NB4 (cell line): Measurements from ENCODE around the gene SLX4.

Experiments
- DNase-seq: peaks from one replicate; pipeline ENCODE4 v3.0.0; 2010; ENCODE audit warnings: low read depth
- H3K4me3 ChIP-seq: one replicate; pipeline ENCODE4 v1.5.1; 2011; ENCODE audit warnings: mild to moderate bottlenecking, low read depth, low read length, moderate library complexity
- MYC ChIP-seq: IDR thresholded peaks from 2 replicates; pipeline ENCODE4 v1.6.1; 2011; ENCODE audit warnings: low read depth, low read length
- POLR2A ChIP-seq: IDR thresholded peaks from 2 replicates; pipeline ENCODE4 v1.6.1; 2011; ENCODE audit warnings: mild to moderate bottlenecking; ENCODE audit not compliant: insufficient read length; ENCODE audit errors: extremely low read depth
- TF ChIP-seq, protein P1 (sequence below): IDR thresholded peaks from 2 replicates; pipeline ENCODE4 v1.6.1; 2011; ENCODE audit warnings: low read depth, low read length
- TF ChIP-seq, protein P2 (sequence below): IDR thresholded peaks from one replicate; pipeline ENCODE4 v1.5.1; 2012; ENCODE audit warnings: low read depth, low read length

SLX4 gene

DNA sequence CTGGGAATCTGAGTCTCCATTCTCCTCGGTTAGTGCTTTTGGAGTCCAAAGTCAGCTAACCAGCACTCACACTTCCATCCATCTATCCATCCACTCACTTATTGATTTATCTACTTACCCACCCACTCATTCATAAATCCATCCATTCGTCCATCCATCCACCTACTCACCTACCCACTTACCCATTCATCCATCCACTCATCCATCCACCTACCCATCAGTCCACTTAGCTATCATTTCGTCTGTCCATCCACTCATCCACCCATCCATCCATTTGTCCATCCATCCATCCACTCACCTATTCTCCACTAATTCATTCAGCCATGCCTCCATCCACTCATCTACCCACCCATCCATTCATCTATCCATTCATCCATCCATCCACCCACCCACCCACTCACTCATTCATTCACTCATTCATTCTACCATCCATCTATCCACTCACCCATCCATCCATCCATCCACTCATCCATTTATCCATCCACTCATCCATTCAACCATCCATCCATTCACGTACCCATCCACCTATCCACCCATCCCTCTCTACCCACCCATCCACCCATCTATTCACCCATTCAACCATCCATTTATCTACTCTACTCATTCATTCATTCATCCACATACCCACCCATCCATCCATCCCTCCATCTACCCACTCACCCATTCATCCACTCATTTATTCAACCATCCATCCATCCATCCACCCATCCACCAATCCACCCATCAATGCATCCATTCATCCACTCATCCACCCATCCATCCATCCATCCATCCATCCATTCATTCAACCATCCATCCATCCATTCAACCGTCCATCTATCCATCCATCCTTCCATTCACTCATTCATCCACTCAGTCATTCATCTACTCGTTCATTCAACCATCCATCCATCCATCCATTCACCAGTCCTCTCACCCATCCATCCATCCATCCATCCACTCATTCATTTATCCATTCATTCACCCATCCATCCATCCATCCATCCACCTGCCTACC is 60.3 kb downstream of the SLX4 start:
- no peak overlapping the region for H3K4me3 ChIP-seq
- no peak for TF ChIP-seq POLR2A
- no peak for TF ChIP-seq MYC
- TF ChIP-seq, protein P1, sequence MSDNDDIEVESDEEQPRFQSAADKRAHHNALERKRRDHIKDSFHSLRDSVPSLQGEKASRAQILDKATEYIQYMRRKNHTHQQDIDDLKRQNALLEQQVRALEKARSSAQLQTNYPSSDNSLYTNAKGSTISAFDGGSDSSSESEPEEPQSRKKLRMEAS: no peak
- TF ChIP-seq, protein P2, sequence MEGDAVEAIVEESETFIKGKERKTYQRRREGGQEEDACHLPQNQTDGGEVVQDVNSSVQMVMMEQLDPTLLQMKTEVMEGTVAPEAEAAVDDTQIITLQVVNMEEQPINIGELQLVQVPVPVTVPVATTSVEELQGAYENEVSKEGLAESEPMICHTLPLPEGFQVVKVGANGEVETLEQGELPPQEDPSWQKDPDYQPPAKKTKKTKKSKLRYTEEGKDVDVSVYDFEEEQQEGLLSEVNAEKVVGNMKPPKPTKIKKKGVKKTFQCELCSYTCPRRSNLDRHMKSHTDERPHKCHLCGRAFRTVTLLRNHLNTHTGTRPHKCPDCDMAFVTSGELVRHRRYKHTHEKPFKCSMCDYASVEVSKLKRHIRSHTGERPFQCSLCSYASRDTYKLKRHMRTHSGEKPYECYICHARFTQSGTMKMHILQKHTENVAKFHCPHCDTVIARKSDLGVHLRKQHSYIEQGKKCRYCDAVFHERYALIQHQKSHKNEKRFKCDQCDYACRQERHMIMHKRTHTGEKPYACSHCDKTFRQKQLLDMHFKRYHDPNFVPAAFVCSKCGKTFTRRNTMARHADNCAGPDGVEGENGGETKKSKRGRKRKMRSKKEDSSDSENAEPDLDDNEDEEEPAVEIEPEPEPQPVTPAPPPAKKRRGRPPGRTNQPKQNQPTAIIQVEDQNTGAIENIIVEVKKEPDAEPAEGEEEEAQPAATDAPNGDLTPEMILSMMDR: no peak
- no peak for DNase-seq

GRCh38 chr16:3549906-3550305 is 61.5 kb downstream of the SLX4 start:
- DNase-seq: no peak
- no peak overlapping the region for H3K4me3 ChIP-seq
- TF ChIP-seq, protein P2: no peak
- TF ChIP-seq, protein P1: no peak
- no peak for TF ChIP-seq POLR2A
- TF ChIP-seq MYC: no peak

DNA sequence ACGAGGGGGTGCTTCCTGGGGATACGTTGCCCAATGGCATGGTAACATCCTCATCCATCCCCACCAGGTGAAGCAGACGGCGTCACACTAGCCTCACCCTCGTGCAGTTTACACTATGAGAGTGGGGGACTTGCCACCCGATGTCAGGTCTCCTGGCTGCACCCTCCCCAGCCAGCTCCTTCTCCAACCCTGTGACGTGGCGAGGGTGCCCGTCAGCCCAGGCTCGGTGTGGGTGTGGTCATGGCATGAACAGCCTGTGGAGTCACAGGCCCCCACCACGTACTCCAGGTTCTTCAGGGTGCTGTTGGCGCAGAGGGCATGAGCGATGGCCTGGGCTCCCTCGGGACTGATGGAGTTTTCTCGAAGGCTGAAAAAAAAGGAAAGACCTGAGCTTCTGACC is 62.5 kb downstream of the SLX4 start:
- DNase-seq: no peak
- no peak overlapping the region for H3K4me3 ChIP-seq
- TF ChIP-seq, protein P2: no peak
- TF ChIP-seq, protein P1: no peak
- no peak for TF ChIP-seq MYC
- TF ChIP-seq POLR2A: no peak

- no peak overlapping the region for H3K4me3 ChIP-seq
- DNase-seq: no peak
- TF ChIP-seq, protein P1: no peak
- TF ChIP-seq MYC (no peak), POLR2A (no peak)
- TF ChIP-seq, protein P2: no peak
Measured at GRCh38 chr16:3548445-3548844, 63.0 kb downstream of the SLX4 start.

- H3K4me3 ChIP-seq: no peak overlapping the region
- TF ChIP-seq, protein P1: no peak
- no peak for TF ChIP-seq MYC
- TF ChIP-seq, protein P2: no peak
- DNase-seq: no peak
Measured at GRCh38 chr16:3546986-3547682, 64.3 kb downstream of the SLX4 start.
